SK-N-SH (cell line): ENCODE data around the gene LSM10. TPM values are rescaled to one million over a fixed set of nuclear protein-coding genes. Genes with fewer than 3 reads are reported as not detected.
A peak's percentile ranks its signal among the peaks of the same experiment; 100 is the strongest.

ENCODE experiments used
- CTCF ChIA-PET: fragments of 300-600, 350-600 bp; formaldehyde crosslinking; extraction: SDS; loops from one replicate; lab custom pipeline; 2021; lab: Yijun Ruan, JAX
- POLR2A ChIA-PET: fragments of 350-600 bp; sonication (Branson Sonifier 250); formaldehyde crosslinking; extraction: SDS; loops from one replicate; lab custom pipeline; 2020; ENCODE audit warnings: antibody characterized with exemption, inconsistent platforms; lab: Yijun Ruan, JAX
- DNase-seq: peaks from one replicate; pipeline ENCODE4 v3.0.0; 2012
- H2AFZ ChIP-seq: fragments of 200-600 bp; sonication (generic); 2 replicates; pipeline ENCODE4 v1.8.1; 2016; ENCODE audit warnings: antibody characterized with exemption, mild to moderate bottlenecking, low read depth
- H3F3A ChIP-seq: fragments of 200-600 bp; sonication (generic); replicated peaks from 2 replicates; pipeline ENCODE3; 2016; ENCODE audit warnings: antibody characterized with exemption, mild to moderate bottlenecking; ENCODE audit not compliant: insufficient read depth
- H3K27ac ChIP-seq, 2 experiments: fragments of 200-500 bp in 1 of 2; fragments of 200-600 bp in 1 of 2; sonication (Bioruptor generic) in 1 of 2; sonication (generic), shearing (Covaris generic) in 1 of 2; 2 replicates each; pipeline versions ENCODE4 v1.5.1 to v1.6.1; 2014 to 2016; ENCODE audit warnings: low read depth in 2 of 2, inconsistent platforms in 1 of 2, low read length in 1 of 2, mild to moderate bottlenecking in 1 of 2, mixed read lengths in 1 of 2
- H3K27me3 ChIP-seq: fragments of 200-600 bp; sonication (generic), shearing (Covaris generic); 2 replicates; pipeline ENCODE4 v1.6.1; 2016; ENCODE audit warnings: mixed run types; ENCODE audit not compliant: insufficient read depth
- H3K36me3 ChIP-seq, 2 experiments: fragments of 200-500 bp in 1 of 2; fragments of 200-600 bp in 1 of 2; sonication (Bioruptor generic) in 1 of 2; sonication (generic) in 1 of 2; replicated peaks in 1 of 2; 2 replicates each; pipeline versions ENCODE3 to v1.5.1; 2014 to 2016; ENCODE audit warnings: low read length in 1 of 2, mild to moderate bottlenecking in 1 of 2; ENCODE audit not compliant: insufficient read depth in 2 of 2, control insufficient read depth in 1 of 2
- H3K4me1 ChIP-seq, 2 experiments: fragments of 200-500 bp in 1 of 2; fragments of 200-600 bp in 1 of 2; sonication (Bioruptor generic) in 1 of 2; sonication (generic), shearing (Covaris generic) in 1 of 2; 2 replicates each; pipeline versions ENCODE4 v1.5.1 to v1.6.1; 2014 to 2016; ENCODE audit warnings: low read depth in 1 of 2, low read length in 1 of 2, mixed run types in 1 of 2; ENCODE audit not compliant: insufficient read depth in 2 of 2, control insufficient read depth in 1 of 2
- H3K4me2 ChIP-seq: fragments of 200-600 bp; sonication (generic), shearing (Covaris generic); 2 replicates; pipeline ENCODE4 v1.6.1; 2017; ENCODE audit warnings: mixed run types
- H3K4me3 ChIP-seq, 2 experiments: fragments of 200-500 bp in 1 of 2; fragments of 200-600 bp in 1 of 2; sonication (Bioruptor generic) in 1 of 2; sonication (generic), shearing (Covaris generic) in 1 of 2; 2 replicates each; pipeline versions ENCODE4 v1.5.1 to v1.8.1; 2014 to 2016; ENCODE audit warnings: low read depth in 2 of 2, inconsistent platforms in 1 of 2, low read length in 1 of 2, mild to moderate bottlenecking in 1 of 2, mixed read lengths in 1 of 2, moderate library complexity in 1 of 2
- H3K79me2 ChIP-seq: fragments of 200-600 bp; sonication (generic); 2 replicates; pipeline ENCODE4 v1.8.1; 2017; ENCODE audit warnings: mild to moderate bottlenecking; ENCODE audit not compliant: insufficient read depth
- H3K9ac ChIP-seq: fragments of 200-600 bp; sonication (generic); 2 replicates; pipeline ENCODE4 v1.6.1; 2017; ENCODE audit warnings: mixed run types
- H3K9me2 ChIP-seq: fragments of 200-600 bp; sonication (generic); 2 replicates; pipeline ENCODE4 v1.6.1; 2017; ENCODE audit warnings: mixed run types
- H3K9me3 ChIP-seq: fragments of 200-600 bp; sonication (generic); 2 replicates; pipeline ENCODE4 v1.6.1; 2017; ENCODE audit warnings: mixed run types, mild to moderate bottlenecking, moderate library complexity
- H4K20me1 ChIP-seq: fragments of 200-600 bp; sonication (generic); 2 replicates; pipeline ENCODE4 v1.6.1; 2017; ENCODE audit warnings: mild to moderate bottlenecking, mixed run types; ENCODE audit not compliant: insufficient read depth
- CHD2 ChIP-seq: fragments of 150-350 bp; IDR thresholded peaks from 2 replicates; pipeline ENCODE4 v1.6.1; 2018; ENCODE audit warnings: low read length; ENCODE audit not compliant: partially characterized antibody
- PBX3 ChIP-seq: IDR thresholded peaks from 2 replicates; pipeline ENCODE4; 2012
- POLR2AphosphoS5 ChIP-seq: IDR thresholded peaks from 2 replicates; pipeline ENCODE4 v1.6.1; 2012; ENCODE audit warnings: low read depth, low read length
- RAD21 ChIP-seq: IDR thresholded peaks from 2 replicates; pipeline ENCODE4 v1.6.1; 2012; ENCODE audit warnings: mild to moderate bottlenecking, low read length
- RFX5 ChIP-seq: IDR thresholded peaks from 2 replicates; pipeline ENCODE4 v1.6.1; 2012; ENCODE audit warnings: mild to moderate bottlenecking, improper control_type of control experiment, low read length
- SIN3A ChIP-seq: IDR thresholded peaks from 2 replicates; pipeline ENCODE4 v1.6.1; 2012; ENCODE audit warnings: low read depth, mild to moderate bottlenecking, low read length, moderate library complexity, borderline replicate concordance
- SMC3 ChIP-seq: IDR thresholded peaks from 2 replicates; pipeline ENCODE4 v1.6.1; 2012; ENCODE audit warnings: low read depth, low read length, improper control_type of control experiment
- WGBS: methylation state at CpG from one replicate; pipeline ENCODE4 v1.1.6; 2017; ENCODE audit warnings: low lambda C conversion rate; 5-methylcytosine and 5-hydroxymethylcytosine counted together
- polyA plus RNA-seq, 3 experiments: library from polyadenylated mRNA; depleted of rRNA; stranded (reverse); fragments of >200 nt; gene quantifications; 2 replicates each; pipeline ENCODE4 v1.2.3, GENCODE V29; 2012
- TF ChIP-seq, protein P1 (sequence below): fragments of 200-600 bp; sonication (generic); IDR thresholded peaks from 2 replicates; pipeline ENCODE4 v1.6.1; 2017; ENCODE audit warnings: antibody characterized with exemption, mild to moderate bottlenecking, moderate library complexity

Gene LSM10
- polyA plus RNA-seq, 1 of the 3 experiments (the other 2 are of a cell fraction), result 96.8 TPM

- no peaks in the 10 kb centered on the region for H3K9me2 ChIP-seq
- H3K27me3 ChIP-seq, result no peaks in the 10 kb centered on the region
- no peak overlapping the region for H3K27ac ChIP-seq
- H3K36me3 ChIP-seq, result peaks cover 0 to 16% of the 10 kb centered on the region in 2 experiments
- no peak overlapping the region for H3K9ac ChIP-seq
- H4K20me1 ChIP-seq, result no peaks in the 10 kb centered on the region
- POLR2A ChIA-PET, result no interaction called here
- H3K9me3 ChIP-seq, result no peaks in the 10 kb centered on the region
- TF ChIP-seq POLR2AphosphoS5, result no peak
- no peak for TF ChIP-seq RFX5
- TF ChIP-seq, all 33 proteins: peak for 0
- Histone ChIP-seq H2AFZ (no peak overlapping the region), H3F3A (no peaks in the 10 kb centered on the region), H3K79me2 (no peaks in the 10 kb centered on the region), H3K4me3 (no peak overlapping the region), H3K4me2 (no peak overlapping the region), H3K4me1 (no peaks in the 10 kb centered on the region; a peak in 1 of 4 replicates)
- no peak for DNase-seq
- WGBS, result 81% methylated on average over 4 of the region's 4 CpGs
- CTCF ChIA-PET, result interaction anchor here (1.1 to 1.9 kb wide), 3 partner anchors 14 to 263 kb away, joined by 3 to 5 read pairs (median 5); no protein-coding TSS in a partner anchor
These were observed 28.1 kb upstream of the LSM10 start for GRCh38 chr1:36425791-36426190.

DNA sequence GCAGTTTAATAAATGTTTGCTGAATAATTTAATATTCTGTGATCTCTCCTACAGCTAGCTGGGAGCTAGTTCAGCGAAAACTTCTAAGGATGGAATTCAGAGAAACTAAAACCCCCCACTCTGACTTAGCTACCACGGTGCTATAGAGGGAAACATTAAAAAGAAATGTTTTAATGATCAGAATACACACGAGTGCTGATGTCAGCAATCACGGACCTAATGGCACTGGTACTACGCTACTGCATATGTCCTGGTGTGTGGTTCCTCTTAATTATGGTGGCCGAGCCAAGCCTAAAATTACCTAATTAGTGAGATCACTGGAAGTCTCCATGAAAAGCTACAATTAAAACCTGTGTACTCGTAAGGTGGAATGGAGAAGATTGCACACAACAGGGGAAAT, 23.9 kb upstream of the LSM10 start:
- no peak overlapping the region for H3K27ac ChIP-seq
- H3K4me2 ChIP-seq, result no peak overlapping the region
- TF ChIP-seq SIN3A (no peak), CHD2 (no peak)
- no peaks in the 10 kb centered on the region for H3K27me3 ChIP-seq
- H3K9me2 ChIP-seq, result no peaks in the 10 kb centered on the region
- peaks cover 0 to 16% of the 10 kb centered on the region in 2 experiments for H3K36me3 ChIP-seq
- H3K9me3 ChIP-seq, result no peaks in the 10 kb centered on the region
- H2AFZ ChIP-seq, result no peak overlapping the region
- H3K4me1 ChIP-seq, result peaks cover 0 to 5% of the 10 kb centered on the region in 2 experiments; a peak in 2 of 4 replicates
- no peaks in the 10 kb centered on the region for H3K79me2 ChIP-seq
- ChIA-PET CTCF (interaction anchor here (0.6 to 5.3 kb wide), 14 partner anchors 10 to 287 kb away, joined by 3 to 38 read pairs (median 4); partner anchors contain the start of gene TRAPPC3), POLR2A (no interaction called here)
- DNase-seq, result no peak
- 77% methylated on average over 7 of the region's 7 CpGs for WGBS
- H3K9ac ChIP-seq, result no peak overlapping the region
- no peak overlapping the region for H3K4me3 ChIP-seq
- peaks cover 4% of the 10 kb centered on the region for H3F3A ChIP-seq
- H4K20me1 ChIP-seq, result no peaks in the 10 kb centered on the region

GRCh38 chr1:36420836-36421317, 23.2 kb upstream of the LSM10 start:
- Histone ChIP-seq H3K9me2 (no peaks in the 10 kb centered on the region), H3K9ac (no peak overlapping the region), H3K36me3 (peaks cover 0 to 16% of the 10 kb centered on the region in 2 experiments), H3K9me3 (no peaks in the 10 kb centered on the region), H3K4me1 (peaks cover 0 to 5% of the 10 kb centered on the region in 2 experiments; a peak in 2 of 4 replicates), H3F3A (peaks cover 4% of the 10 kb centered on the region), H4K20me1 (no peaks in the 10 kb centered on the region), H2AFZ (peak overlapping the region; percentile 67; the same call in 1 of the 2 replicates), H3K27me3 (no peaks in the 10 kb centered on the region), H3K4me3 (peak overlapping the region in 1 of 2 experiments; percentile 30; a peak in 1 of 4 replicates), H3K79me2 (no peaks in the 10 kb centered on the region), H3K4me2 (peak overlapping the region; percentile 24; the same call in 1 of the 2 replicates), H3K27ac (peak overlapping the region in 1 of 2 experiments; percentile 36; a peak in 1 of 4 replicates)
- POLR2A ChIA-PET, result no interaction called here
- TF ChIP-seq, protein P1, sequence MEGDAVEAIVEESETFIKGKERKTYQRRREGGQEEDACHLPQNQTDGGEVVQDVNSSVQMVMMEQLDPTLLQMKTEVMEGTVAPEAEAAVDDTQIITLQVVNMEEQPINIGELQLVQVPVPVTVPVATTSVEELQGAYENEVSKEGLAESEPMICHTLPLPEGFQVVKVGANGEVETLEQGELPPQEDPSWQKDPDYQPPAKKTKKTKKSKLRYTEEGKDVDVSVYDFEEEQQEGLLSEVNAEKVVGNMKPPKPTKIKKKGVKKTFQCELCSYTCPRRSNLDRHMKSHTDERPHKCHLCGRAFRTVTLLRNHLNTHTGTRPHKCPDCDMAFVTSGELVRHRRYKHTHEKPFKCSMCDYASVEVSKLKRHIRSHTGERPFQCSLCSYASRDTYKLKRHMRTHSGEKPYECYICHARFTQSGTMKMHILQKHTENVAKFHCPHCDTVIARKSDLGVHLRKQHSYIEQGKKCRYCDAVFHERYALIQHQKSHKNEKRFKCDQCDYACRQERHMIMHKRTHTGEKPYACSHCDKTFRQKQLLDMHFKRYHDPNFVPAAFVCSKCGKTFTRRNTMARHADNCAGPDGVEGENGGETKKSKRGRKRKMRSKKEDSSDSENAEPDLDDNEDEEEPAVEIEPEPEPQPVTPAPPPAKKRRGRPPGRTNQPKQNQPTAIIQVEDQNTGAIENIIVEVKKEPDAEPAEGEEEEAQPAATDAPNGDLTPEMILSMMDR, result peak; percentile 92
- TF ChIP-seq SMC3 (peak; percentile 95), PBX3 (peak; percentile 32; the same call in 1 of the 2 replicates), POLR2AphosphoS5 (no peak), RAD21 (peak; percentile 99), CHD2 (no peak)
- CTCF ChIA-PET, result interaction anchor here (0.8 to 5.3 kb wide), 15 partner anchors 9 to 268 kb away, joined by 3 to 38 read pairs (median 6); partner anchors contain the start of genes EVA1B and STK40
- WGBS, result 16% methylated on average over 13 of the region's 13 CpGs
- DNase-seq, result peak; percentile 78
